Left hindlimb (tissue), 1 donor: Measurements from ENCODE around the gene ALDH3A1.

ENCODE experiments used
- DNase-seq: peaks from one replicate; pipeline ENCODE4 v3.0.0-alpha.2; 2018

The ALDH3A1 gene

DNA sequence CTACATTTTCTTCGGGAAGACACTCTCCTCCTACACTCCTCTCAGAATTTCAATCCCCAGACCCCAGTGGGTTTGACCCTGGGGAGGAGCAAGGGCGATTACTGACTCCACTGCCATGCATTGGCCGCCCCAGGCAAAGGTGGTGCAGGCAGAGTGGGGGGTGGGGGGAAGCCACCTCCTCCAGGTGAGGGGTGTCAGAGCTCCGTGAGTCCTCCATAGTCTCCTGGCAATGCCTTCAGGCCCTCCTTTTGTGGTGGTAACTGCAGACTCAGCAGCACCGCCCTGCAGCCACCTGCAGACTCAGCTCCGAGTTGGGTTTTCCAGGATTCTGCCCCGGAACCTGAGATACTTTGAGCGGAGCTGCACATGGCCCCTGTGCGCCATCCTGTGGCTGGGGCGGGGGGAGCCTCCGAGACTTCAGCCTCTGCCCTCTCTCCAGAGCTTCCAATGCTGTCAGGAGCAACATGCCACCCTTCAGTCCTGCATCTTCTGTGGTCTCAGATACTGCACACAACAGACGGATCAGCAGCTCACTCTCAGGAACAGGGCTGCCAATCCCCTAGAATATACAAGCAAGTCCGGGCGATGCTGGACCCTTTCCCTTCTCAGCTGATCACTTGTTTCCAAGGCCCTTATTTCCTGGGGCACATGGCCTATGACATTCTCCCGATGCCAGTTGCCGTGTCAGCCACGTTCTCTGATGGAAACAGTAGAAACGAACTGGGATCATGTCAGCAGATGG, 29.3 kb downstream of the ALDH3A1 start:
- no peak for DNase-seq

DNA sequence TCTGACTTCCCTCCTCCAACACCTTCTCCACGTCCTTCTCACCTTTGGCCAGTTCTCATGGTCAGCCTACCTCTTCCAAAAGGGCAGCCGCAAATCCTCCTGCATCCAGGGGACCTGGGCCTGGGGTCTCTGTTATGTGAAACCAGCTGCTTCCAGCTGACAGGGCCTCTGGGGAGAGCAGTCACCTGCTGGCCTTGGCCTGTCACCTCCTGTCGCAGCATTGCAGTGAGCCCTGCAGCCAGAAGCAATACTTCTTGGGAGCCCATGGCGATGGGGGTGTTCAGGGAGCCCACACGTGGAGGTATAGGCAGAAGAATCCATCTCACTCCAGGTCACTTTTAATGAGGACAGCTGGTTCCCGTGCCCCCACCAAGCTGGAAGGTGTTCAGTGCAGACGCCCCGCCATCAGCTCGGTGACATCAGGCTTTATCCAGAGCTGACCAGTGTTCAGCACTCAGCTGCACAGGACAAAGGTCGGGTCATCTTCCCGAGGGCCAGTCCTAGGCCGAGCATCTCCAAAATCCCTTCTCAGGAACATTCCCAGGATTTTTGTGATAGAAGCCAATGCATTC, 30.0 kb downstream of the ALDH3A1 start:
- no peak for DNase-seq

DNA sequence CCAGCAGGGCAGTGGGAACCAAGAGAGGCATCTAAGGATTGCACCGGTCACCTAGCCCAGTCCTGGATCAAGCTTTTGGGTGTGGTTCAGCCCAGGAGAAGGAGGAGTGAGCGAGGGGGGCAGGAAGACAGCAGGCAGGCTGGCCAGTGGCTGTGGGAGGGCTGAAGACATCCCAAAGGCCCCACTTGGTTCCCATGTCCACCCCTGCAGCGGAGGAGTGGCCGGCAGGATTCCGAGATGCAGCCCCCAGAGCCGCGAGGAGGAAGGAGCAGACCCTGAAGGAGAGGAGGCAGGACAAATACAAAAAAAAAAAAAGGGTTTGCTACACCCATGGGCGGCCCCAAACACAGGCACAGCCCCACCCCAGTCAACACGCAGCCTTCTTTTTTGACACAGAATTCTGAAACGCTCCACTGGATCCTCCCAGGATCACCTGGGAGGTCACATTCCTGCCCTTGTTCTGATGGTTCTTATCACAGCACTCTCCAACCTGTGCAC, 30.6 kb downstream of the ALDH3A1 start:
- no peak for DNase-seq

DNA sequence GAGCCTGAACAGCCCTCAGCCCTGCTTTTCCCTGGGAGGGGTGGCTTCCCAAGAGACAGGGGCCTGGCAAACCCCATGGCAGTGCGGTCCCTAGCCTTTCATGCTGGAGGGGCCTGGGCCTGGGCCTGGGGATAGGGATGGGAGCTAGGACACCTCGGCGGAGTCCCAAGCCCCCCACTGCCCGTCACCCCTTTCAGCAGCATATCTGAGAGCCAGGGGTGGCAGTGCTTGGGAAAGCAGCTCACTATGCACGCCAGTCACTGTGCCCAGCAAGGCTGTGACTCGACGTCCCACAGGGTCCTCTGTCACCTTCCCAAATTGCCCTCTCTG, 31.1 kb downstream of the ALDH3A1 start:
- DNase-seq: no peak

DNA sequence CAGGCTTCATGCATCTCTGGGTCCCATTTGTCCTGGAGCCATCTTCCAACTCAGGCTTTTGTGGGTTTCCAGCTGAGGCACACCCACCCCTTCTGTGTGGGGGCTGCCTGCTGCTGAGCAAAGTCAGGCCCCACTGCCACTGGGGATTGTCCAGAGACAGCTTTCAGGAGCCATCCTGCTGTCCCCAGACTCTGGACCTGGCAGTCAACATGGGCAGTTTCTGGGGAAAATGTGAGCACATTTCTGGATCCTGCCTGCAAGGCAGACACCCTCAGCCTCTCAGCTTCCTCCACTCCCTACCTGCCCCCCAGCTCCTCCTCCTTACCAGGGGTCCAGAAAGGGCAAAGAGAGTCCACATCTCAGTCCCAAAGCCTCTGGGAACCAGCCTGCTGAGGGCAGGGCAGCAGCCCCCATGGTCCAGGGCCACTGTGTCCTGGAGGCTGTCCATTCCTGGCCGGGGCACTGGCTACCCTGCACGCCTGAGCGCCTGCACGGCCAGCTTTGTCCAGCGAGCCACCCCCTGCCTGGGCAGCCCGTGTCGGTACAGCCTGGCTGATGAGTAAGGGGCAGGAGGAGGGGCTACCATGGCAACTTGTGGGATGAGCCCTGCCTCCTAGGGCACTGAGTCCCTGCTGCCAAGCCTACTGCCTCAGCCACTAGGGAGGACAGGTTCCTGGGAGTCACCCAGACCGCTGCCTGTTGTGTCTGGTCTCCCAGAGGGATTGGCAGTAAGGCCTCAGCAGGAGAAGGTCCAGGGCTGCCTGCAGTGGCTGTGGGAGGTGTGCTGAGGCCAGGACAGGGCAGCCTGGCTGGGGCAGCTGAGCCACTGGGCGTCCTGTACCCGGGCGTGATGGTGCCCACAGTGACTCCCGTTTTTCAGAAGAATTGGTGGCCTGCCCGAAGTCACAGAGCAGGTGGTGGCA, 31.7 kb downstream of the ALDH3A1 start, which contains the start of gene SLC47A2:
TSS of gene SLC47A2 (minus strand) at position 477 of the 923 bp plus-strand sequence. CDS start at position 448, 29 bp downstream.
- no peak for DNase-seq

DNA sequence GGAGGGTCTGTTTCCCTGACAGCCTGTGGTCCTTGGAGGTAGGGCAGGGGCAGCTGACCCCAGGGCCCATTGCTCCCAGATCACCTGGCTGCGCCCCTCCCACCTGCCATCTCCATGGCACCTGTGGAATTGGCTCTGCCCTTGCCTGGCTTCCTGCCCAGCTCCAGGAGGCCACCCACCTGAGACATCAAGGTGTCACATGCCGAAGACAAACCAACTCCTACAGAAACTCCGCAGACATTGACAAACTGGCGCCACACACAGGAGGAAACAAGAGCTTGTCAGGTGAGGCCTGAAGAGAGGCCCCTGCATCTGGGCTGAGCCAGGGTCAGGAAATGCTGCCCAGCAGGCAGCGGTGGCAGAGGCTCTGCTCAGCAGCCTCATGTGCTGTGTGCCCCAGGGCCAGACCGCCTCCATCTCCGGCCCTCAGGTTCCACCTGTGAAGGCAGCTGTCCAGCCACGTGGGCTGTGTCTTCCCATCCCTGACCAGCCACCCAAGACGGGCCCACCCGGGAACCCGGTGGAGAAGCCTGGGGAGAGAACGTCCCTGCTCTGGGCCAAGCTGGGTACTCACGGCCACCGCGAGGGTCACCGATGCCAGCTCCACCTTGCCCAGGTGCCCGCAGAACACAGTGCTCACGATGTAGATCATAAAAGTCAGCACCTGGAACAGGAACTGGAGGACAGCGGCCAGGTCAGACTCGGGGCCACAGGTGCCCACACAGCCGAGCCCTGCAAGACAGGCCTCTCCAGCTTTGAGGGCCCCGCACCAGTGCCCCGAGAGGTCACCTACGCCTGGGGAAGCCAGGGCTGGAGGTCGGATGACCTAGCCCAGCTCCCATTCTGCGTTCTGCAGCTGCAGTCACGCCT, 33.3 kb downstream of the ALDH3A1 start:
- no peak for DNase-seq

DNA sequence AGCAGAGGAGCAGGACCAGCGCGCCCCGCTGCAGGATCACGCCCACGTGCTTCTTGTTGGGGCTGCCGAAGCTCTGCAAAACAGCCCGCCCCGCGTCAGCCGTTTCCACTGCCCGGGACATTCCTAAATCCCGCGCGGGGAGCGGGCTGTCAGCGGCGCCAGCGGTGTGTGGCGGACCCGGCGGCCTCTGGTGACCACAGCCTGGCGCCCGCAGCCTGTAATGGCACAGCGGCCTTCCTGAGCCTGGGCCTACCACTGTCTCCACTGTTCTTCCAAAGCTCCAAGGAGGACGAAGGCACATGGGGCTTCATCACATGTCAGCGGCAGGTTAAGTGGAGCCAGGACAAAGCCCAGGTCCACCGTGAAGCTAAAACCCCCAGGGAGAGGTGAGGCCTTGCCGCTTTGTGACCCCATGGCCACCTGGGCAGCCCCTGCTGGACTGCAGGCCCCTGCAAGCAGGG, 34.2 kb downstream of the ALDH3A1 start:
- no peak for DNase-seq

DNA sequence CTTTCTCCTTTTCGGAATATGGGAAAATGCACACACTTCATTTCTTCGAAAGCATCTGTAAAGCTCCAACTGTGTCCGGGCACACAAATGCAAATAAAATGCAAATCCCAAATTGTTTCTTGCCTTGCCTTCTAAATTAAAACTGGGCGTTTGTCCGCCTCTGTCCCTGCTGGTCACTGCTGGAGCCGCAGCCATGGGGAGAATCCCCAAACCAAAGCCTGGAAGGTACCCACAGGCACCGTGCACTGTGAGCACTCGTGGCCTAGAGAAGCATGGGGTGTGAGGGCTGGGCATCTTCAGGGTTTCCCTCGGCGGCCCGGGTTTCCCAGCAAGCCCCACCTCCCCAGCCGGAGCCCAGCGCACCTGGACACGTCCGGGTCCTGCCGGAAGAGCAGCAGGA, 34.6 kb downstream of the ALDH3A1 start:
- DNase-seq: no peak

DNA sequence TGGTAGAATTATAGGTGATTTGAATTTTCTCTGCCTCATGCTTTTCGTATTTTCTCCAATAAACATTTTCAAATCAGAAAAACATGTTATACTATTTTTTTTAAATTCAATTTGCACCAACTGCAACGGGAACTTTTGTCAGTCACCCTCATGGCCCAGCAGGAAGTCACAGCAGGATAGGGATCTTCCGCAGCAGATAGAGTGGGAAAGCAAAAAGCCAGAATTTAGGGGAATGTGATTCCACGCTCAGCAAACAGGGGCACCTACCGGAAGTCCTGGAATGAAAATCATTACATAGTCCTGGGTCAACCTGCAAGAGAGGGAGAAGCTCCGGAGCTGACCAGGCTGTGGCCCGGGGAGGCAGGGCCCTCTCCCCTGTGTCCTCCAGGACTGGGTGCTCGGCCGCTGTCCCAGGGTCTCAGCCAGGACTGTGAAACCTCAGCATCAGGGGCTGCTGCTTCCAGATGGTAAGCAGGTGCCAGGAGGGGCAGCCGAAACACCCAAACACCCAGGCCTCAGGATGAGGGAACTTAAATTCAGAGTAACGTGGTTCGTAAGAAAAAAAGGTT, 35.6 kb downstream of the ALDH3A1 start:
- DNase-seq: no peak

DNA sequence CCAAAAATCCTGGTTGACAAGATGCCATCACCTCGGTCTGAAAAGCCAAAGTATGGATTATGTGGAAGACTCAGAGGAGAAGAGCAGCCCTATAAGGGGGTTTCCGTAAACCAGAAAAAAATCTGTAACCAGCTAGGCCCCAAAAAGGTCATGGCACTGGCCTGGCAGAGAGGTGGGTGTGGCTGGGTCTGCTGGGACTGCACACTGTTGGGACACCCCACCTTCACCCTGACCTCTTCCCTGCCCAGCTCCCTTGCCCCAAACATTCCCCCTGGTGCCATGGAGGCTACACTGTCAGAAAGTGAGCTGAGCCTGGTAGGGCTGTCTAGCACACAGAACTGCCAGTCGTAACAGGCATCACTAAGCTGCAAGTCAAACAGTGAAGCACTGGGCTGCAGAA, 38.3 kb downstream of the ALDH3A1 start:
- DNase-seq: no peak

DNA sequence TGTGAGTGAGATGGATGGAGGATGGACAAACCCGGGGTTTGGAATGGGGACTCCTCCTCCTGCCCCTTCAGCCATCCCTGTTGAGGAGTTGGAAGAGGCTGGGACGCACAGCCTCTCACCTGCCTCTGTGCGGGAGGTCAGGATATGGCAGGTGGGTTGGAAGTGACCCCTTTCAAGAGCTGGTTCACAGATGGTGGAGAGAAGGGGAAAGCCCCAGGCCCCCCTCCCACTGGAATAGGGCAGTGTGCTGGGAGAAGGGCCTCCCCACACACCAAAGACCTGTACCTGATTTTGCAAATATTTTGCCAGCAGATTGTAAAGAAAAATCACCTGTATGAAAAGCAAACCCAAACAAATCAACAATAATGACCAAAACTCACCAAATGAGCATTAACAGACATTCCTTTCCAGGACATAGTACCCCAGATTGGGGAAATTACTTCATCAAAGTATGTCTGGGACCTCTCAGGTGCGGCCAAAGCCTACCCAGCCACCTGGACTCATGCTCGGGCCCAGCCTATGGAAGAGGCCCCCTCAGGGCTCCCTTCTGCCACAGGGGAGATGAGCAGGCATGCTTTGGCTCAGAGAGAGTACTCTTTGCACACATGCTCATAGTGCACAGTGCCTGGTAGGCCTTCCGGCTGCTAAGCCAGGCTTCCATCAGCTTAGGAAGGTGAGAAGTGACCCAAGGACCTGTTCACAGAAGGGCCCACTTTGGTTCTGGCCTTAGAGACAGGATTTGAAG, 39.5 kb downstream of the ALDH3A1 start:
- no peak for DNase-seq

DNA sequence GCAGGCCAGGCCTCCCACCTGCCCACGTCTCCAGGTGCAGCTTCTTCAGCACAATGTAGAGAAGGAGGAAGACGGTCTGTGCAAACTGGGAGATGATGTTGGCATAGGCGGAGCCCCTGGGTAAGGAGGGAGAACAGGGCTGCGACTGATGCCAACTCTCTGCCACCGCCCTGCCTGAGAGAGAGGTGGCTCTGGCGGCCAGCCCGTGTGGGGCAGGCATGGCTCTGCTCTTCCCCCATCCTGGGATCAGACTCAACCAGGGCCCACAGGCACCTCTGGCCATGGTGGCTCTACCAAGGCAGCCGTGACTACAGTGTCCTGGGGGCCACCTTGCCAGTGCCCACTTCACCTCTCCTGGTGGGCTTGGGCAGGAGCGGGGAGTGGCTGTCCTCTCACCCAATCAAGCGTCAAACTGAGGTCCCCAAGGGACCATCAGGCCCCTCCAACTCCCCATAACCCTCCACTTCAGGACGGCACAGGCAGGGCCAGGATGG, 40.3 kb downstream of the ALDH3A1 start:
- DNase-seq: no peak

DNA sequence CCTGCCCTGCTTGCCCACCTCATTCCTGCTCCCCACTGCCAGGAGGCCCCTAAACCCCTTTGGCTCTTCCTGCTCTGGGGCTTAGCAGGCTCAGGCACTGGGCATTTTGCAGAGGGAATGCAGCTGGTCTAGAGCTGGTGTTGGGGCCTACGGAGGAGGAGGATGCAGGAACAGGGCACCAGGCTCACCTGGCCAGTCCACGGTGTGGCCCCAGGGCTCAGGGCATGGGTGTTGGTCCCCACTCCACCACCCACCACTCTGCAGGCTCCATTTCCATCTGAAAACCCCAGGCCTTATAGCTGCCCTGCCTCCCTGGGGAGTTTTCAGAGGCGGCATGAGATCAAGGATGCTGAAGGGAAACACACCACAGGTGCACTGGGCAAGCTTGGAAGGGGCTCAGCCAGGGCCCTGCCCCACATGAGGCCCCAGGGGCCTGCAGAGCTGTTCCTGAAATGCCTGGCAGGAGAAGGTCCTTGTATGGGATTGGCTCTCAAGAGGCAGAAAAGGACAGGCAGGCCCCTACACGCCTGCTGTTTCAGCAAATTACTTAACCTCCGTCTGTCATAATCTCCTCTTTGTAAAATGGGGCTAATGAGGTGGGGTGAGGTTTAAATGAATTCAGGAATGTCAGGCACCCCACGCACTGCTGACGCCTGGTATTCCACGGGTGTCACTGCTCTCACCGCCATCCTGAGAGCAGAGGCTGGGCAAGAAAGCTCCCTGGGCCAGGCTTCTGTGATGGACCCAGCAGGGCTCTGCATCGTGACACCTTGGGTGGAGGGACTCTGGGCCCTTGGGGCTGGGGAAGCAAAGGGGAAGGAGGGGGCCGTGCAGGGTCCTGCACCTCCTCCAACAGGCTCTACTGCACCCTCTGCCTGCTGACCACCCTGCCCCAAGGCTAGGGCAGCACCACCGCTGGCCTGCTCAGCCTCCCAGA, 41.0 kb downstream of the ALDH3A1 start:
- DNase-seq: no peak

DNA sequence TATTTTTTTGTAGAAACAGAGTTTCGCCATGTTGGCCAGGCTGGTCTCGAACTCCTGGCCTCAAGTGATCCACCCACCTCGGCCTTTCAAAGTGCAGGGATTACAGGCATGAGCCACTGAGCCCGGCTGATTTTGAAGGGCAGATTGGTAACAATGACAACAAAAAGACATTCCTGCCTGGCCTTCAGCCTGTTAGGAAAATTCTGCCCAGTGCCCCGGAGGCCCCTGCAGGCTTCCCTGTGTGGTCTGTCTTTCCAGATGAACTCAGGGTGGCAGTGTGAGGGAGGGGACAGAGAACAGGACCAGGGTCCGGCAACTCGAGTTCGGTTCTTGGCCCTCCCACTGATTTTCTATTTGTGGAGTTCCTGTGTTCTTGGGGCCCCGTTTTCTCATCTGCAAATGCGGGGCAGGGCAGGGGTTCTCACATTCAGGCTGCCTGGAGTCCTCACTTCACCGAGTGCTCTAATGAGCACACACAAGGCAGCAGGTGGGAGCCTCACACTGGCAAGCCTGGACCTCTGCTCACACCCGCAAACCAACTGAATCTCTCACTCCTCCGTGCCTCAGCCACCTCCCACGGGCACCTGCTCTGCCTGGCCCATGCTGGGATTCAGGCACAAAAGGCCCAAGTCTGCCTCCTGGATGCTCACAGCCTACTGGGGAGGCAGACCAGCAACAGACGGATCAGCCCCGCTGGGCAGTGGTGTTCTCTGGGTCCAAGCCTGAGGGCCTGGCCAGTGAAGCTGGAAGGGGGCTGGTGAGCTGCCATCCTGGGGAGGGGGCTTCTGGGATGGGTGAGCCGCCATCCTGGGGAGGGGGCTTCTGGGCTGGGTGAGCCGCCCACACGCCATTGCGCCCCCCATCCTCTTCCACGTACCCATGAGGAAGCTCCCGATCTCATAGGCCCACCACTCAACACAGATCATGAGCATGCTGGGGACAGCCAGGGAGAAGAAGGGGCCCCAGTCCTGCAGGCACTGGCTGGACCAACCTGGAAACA, 42.0 kb downstream of the ALDH3A1 start:
- no peak for DNase-seq

DNA sequence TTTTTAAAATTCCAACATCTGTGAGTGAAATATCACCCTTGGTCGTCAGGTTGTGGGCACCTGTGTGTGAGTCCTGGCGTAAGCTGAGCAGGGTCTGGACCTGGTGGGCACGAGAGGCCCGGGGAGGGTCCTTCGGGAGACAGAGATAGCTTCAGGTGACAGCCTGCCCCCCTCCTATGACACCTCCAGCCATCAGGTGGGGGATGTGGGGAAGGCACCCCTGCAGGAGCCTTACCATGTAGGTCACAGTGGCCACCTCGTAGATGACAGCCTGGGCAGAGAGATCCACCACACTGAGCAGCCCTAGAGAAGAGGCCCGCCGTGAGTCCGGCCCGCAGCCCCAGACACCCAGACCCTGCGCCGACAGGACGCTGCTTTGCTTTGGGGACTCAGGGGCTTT, 42.9 kb downstream of the ALDH3A1 start:
- DNase-seq: no peak

DNA sequence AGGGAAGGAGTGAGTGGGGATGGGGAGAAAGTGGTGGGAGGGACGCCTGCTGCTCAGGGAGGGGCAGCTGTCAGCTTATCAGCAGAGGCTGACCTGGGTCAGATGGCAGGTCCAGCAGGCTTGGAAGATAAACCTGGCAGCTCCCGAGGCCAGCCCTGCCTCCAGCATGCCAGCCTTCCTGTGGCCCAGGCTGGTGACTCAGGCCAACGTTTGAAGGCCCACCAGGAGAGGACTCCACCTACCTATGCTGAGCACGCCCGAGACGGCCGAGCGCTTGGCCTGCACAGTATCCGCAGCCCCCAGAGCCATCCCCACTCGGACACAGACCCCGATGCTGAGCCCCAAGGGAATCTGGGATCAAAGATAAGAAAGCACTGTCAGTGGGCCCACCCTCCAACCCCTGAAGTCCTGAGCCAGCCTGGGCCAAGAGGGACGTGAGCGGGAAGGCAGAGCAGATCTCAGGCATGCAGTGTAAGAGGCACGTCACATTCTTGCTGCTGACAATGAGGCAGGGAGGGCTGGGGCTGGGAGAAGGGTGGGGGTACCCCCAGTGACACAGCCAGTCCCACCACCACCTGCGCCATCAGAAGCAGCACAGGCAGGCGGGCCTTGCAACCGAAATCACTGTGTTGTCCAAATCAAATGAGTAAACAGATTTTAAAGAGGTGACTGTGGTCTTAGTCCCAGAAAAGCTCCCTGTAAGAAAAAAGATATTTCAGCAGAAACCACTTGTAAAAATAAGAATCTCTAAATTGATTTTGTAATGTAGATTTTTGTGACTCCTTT, 44.1 kb downstream of the ALDH3A1 start:
- no peak for DNase-seq

DNA sequence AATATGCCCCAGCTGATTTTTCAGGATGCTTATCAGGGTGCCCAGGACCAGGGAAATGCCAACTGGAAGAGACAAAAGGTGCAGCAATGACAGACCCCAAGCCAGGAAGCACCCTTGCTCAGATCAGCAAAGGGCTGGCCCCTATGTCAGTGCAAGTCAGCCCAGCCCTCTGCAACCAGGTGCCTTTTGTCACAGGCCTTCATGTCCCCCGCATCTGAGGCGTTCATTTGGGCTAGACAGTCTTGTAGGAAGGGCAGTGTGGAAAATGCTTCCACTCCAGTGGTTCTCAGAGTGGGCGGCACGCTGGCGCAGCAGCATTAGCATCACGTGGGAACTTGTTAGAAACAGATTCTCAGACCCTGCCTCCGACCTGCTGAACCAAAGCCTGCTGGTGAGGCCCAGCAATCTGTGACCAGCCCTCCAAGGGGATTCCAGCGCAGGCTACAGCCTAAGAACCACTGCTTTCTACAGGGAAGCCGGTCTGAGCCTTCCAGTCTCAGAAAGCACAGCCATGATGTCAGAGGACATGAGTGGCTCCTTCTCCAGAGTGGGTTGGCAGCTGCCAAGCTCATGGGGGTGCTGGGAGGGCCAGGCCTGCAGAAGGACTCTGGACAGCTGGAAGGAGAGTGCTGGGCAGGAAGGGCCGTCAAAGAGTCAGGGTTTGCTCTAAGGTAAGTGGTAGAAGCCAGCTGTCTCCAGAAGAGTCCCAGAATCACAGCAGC, 44.8 kb downstream of the ALDH3A1 start:
- DNase-seq: no peak
